ENCODE data around the gene KDM5A.

Gene KDM5A

GRCh38 chr12:271161-271560 lies 118.0 kb downstream of the KDM5A start:
- DNase-seq = no peak

- no peak for DNase-seq
Observed at GRCh38 chr12:269191-269590, 119.9 kb downstream of the KDM5A start.

- DNase-seq = no peak
Observed at GRCh38 chr12:268483-268840, 120.7 kb downstream of the KDM5A start.

- DNase-seq = no peak
Observed at GRCh38 chr12:267581-268482, 121.3 kb downstream of the KDM5A start.

- no peak for DNase-seq
Observed at GRCh38 chr12:265096-265495, 124.0 kb downstream of the KDM5A start.

- no peak for DNase-seq
Observed at GRCh38 chr12:264269-264668, 124.9 kb downstream of the KDM5A start.

GRCh38 chr12:263574-263973 lies 125.5 kb downstream of the KDM5A start:
- DNase-seq = peak; percentile 52

- DNase-seq = no peak
Observed at GRCh38 chr12:262817-263216, 126.3 kb downstream of the KDM5A start, which contains the start of gene SLC6A13. TSS of gene SLC6A13 (minus strand) at chr12:262836. CDS start at chr12:260052, 2,784 bp downstream.

- DNase-seq = no peak
Observed at GRCh38 chr12:262113-262512, 127.0 kb downstream of the KDM5A start.

GRCh38 chr12:257521-258321 lies 131.4 kb downstream of the KDM5A start:
- no peak for DNase-seq

GRCh38 chr12:256958-257357 lies 132.2 kb downstream of the KDM5A start:
- DNase-seq = no peak

- no peak for DNase-seq
Observed at GRCh38 chr12:256225-256624, 132.9 kb downstream of the KDM5A start.

GRCh38 chr12:254912-255311 lies 134.2 kb downstream of the KDM5A start:
- no peak for DNase-seq

- no peak for DNase-seq
Observed at GRCh38 chr12:254039-254438, 135.1 kb downstream of the KDM5A start.

- DNase-seq = no peak
Observed at GRCh38 chr12:253116-253831, 135.8 kb downstream of the KDM5A start.

GRCh38 chr12:252636-253035 lies 136.5 kb downstream of the KDM5A start:
- DNase-seq = no peak

- DNase-seq = no peak
Observed at GRCh38 chr12:247271-247670, 141.8 kb downstream of the KDM5A start.

GRCh38 chr12:243381-243780 lies 145.7 kb downstream of the KDM5A start:
- no peak for DNase-seq

- DNase-seq = no peak
Observed at GRCh38 chr12:242496-242895, 146.6 kb downstream of the KDM5A start.

GRCh38 chr12:241266-241665 lies 147.9 kb downstream of the KDM5A start:
- no peak for DNase-seq

- no peak for DNase-seq
Observed at GRCh38 chr12:240566-240965, 148.6 kb downstream of the KDM5A start.

- DNase-seq = no peak
Observed at GRCh38 chr12:238736-239398, 150.3 kb downstream of the KDM5A start.

- no peak for DNase-seq
Observed at GRCh38 chr12:238116-238515, 151.0 kb downstream of the KDM5A start.
